Superior temporal gyrus (tissue), 1 donor: ENCODE results near the gene THY1.
"Not testable (repeated sequence)": the region's sequence is repeated elsewhere in the genome, so short reads cannot be mapped to it uniquely, and the experiment has no call there.

ENCODE experiments used
- DNase-seq: peaks from one replicate; pipeline ENCODE4 v3.0.0-alpha.2; 2016; ENCODE audit errors: extremely low spot score

The THY1 gene

GRCh38 chr11:119445850-119446249 is 22.9 kb upstream of the THY1 start:
- peak; percentile 25 for DNase-seq

DNA sequence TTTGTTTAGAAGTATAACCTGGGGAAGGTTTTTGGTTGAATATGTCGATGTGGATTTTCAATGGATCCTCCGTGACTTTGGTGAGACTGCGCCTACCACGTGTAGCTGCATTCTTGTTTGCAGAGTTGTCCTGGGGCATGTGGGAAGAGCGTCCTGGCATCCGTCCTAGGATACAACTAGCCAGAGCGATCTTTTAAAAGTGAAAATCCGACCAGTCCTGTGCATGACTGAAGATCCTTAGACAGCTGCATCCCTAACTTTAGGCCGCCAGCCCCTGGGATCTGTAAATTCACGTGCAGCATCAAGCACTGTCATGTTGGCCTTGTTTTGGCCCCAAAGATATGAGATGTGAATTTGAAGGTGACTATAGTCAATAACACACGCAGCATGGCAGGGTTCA is 22.4 kb upstream of the THY1 start:
- no peak for DNase-seq

GRCh38 chr11:119441898-119442243 is 18.9 kb upstream of the THY1 start:
- no peak for DNase-seq

DNA sequence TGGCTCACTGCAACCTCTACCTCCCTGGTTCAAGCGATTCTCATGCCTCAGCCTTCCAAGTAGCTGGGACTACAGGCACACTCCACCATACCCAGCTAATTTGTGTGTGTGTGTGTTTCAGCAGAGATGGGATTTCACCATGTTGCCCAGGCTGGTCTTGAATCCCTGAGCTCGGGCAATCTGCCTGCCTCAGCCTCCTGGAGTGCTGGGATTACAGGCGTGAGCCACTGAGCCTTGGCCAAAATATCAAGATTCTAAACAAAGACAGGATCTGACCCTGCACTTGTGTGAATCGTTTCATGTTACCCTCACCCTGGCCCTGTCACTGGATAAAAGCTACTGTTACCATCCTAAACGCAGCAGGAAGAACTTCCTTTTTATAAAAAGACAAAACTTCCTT is 15.6 kb upstream of the THY1 start:
- no peak for DNase-seq

DNA sequence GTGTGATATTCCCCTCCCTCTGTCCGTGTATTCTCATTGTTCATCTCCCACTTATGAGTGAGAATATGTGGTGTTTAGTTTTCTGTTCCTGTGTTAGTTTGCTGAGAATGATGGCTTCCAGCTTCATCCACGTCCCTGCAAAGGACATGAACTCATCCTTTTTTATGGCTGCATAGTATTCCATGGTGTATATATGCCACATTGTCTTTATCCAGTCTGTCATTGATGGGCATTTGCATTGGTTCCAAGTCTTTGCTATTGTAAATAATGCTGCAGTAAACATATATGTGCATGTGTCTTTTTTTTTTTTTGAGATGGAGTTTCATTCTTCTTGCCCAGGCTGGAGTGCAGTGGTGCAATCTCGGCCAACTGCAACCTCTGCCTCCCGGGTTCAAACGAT is 14.5 kb upstream of the THY1 start:
- DNase-seq, result not testable (repeated sequence)

DNA sequence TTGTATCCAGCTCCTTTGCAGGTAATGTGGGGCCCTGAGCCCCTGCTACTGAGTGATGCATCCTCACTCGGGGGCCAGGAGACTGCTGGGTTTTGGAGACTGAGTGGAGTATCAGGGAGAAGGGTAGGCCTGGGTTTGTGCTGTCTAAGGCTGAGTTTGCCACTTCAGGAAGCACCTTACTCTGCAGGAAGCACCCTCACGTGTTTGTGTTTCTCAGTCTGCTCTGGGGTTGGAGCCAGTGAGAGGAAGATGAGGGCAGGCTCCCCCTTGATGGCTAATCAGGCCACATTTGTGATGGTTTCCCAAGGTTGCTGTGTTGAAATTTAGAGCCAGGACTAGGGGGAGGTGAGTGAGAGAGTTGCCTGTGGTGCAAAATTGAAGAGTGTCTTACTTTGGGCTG is 13.7 kb upstream of the THY1 start:
- no peak for DNase-seq

GRCh38 chr11:119436093-119436492 is 13.1 kb upstream of the THY1 start:
- peak; percentile 66 for DNase-seq

GRCh38 chr11:119434591-119435330 is 11.8 kb upstream of the THY1 start:
- no peak for DNase-seq

DNA sequence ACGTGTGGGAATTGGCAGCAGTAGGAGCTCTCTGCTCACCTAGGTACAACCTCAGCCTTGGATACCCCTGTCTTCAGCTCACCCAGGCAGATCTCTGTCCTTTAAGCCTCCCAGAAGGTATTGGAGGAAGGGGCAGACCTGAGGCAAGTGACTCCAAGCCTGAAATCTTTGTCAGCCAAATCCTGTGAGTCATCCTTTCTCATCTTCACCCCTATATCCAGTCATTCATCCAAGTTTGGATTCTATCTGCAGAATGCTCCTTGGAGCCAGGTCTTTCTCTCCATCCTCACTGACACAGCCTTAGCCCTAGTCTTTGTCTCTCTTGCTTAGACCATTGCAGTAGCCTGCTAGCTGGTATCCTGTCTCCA is 10.4 kb upstream of the THY1 start:
- DNase-seq, result no peak

DNA sequence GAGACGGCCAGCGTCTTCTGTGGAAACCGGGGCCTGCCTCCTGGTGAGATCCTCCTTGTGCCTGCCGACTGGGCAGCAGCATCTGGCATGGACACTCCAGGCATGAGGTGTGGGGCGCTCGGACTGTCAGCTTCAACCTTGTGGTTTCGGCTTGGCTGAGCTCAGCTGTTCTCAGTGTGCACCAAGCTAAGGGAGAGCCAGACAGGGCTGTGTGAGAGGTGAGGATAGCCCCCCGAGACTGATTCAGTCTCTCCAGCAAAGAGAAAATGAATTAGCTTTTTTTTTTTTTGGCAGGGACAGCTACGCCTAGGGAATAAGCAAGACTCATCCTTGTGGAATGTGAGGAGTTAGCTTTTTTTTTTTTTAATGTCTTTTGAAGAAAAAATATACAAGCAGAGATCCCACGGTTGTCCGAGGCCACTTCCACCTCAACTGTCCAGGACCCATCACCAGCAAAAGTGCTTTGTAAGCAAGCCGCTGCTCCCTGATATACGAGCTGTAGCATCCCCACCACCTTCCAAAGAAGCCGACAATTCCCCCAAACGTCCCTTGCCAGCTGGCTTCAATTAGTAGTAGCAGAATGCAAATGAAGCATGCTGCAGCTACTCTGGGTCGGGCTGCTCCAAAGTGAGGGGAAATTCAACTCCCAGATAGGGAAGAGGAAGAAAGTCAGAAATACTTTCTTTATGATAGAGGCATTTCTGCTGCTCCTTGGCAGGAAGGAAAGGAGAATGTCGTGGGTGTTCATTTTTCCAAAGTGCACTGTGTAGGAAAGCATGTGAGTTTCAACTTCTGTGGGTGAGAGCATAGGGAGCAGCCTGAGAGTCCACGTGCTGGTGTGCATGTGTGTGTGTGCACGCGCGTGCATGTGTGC is 9.7 kb upstream of the THY1 start:
- peak; percentile 40 for DNase-seq

DNA sequence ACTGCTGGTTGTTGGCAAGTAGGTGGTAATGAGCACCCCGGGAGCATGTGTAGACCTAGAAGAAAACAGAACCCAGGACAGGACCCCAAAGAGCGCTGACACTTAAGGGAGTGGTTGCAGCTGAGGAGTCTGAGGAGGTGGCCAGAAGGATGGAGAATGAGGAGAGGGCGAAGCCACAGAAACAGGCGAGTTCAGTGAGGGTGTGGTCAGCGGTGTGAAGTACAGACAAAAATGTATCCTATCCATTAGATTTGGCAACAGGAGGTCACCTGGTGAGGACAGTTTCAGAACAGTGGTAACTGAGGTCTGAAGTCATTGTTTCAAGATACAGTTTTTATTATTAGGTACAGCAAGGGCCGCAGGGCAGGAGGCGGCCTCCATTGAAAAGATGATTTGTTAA is 8.6 kb upstream of the THY1 start:
- DNase-seq, result no peak

- DNase-seq, result no peak
Measured at GRCh38 chr11:119427279-119427678, 4.3 kb upstream of the THY1 start.

GRCh38 chr11:119426142-119426541 is 3.2 kb upstream of the THY1 start:
- DNase-seq, result no peak

GRCh38 chr11:119424775-119425174 is 1.8 kb upstream of the THY1 start:
- DNase-seq, result no peak

- peak; percentile 39 for DNase-seq
Measured at GRCh38 chr11:119424276-119424675, 1.3 kb upstream of the THY1 start.

DNA sequence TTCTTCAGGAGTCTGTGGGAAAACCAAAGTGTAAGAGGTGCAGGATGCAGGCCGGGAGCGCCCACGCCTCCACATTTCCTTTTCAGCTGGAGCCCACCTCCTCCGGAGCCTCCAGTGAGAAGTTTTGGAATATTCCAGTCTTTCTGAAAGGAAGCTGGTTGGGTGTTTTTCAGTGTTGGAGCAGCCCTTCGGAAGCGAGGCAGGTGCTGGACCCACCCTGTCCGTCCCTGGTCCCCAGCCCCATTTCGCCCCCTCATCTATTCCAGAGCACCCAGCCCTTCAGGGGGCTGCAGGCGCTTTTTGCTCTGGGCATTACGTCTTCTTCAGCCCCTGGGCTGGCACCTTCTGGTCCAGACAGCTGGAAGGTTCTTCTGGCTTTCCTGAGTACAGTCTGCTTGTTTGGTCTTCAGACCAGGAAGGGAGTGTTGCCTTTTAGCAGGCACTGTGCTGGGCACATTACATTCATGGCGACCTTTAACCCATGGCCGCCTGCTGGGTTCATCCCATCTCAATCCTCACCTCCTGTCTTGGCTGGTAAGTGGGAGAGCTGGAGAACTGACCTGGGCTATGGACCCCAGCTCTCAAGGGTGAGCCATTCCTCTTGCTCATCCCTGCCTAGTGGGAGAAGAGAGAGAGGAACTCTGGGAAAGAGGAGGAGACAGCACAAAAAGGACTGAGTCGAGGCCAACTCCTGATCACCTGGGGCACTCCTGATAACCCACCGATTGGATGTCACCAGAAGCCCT is 710 bp upstream of the THY1 start:
- DNase-seq, result peak; percentile 17

- peak; percentile 33 for DNase-seq
Measured at GRCh38 chr11:119421941-119422808, 797 bp downstream of the THY1 start.

DNA sequence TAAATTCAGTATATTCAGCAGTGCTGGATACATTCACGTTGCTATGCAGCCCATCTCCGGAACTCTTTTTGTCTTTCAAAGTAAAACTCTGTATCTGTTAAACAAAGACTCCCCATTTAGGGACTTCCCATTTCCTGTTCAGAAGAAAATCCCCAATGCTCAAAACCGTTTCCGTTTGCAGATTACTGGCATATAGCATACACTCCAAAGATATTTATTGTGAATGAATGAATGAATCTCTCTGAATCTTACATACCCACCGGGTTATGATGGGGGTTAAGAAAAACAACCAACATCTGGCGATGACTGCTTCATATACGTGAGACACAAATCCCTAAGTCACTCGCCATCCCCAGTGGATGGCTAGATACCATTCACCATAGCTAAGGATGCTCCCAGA is 1.6 kb downstream of the THY1 start:
- DNase-seq, result peak; percentile 18

- no peak for DNase-seq
Measured at GRCh38 chr11:119420631-119421030, 2.3 kb downstream of the THY1 start.

DNA sequence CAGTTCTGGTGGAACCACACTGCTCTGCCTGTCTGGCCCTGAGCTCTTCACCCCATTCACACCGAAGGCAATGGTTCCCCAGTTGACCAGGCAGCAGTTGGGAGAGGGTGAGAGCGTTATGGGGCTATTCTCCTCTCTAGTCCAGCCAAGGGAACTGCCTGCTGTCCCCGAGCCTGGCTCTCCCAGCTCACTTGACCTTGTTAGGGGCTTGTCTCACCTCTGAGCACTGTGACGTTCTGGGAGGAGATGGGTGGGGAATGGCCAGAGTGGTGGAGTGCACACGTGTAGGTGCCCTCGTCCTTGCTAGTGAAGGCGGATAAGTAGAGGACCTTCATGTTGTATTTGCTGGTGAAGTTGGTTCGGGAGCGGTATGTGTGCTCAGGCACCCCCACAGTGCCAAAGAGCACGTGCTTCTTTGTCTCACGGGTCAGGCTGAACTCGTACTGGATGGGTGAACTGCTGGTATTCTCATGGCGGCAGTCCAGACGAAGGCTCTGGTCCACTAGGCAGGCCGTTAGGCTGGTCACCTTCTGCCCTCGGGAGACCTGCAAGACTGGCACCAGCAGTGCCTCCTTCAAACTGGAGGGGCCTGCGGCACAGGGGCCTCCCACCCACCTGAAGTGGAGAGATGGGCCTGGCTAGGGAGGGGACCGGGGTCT is 3.0 kb downstream of the THY1 start:
- DNase-seq, result no peak

- no peak for DNase-seq
Measured at GRCh38 chr11:119419246-119419645, 3.7 kb downstream of the THY1 start.
